NB4 (cell line): Measurements from ENCODE around the gene FAM168B.
A peak's percentile ranks its signal among the peaks of the same experiment; 100 is the strongest.
"Not testable (repeated sequence)": the region's sequence is repeated elsewhere in the genome, so short reads cannot be mapped to it uniquely, and the experiment has no call there.

ENCODE experiments used
- DNase-seq: peaks from one replicate; pipeline ENCODE4 v3.0.0; 2010; ENCODE audit warnings: low read depth
- H3K4me3 ChIP-seq: one replicate; pipeline ENCODE4 v1.5.1; 2011; ENCODE audit warnings: mild to moderate bottlenecking, low read depth, low read length, moderate library complexity
- CTCF ChIP-seq: IDR thresholded peaks from one replicate; pipeline ENCODE4 v1.5.1; 2012; ENCODE audit warnings: low read depth, low read length
- MYC ChIP-seq: IDR thresholded peaks from 2 replicates; pipeline ENCODE4 v1.6.1; 2011; ENCODE audit warnings: low read depth, low read length
- POLR2A ChIP-seq: IDR thresholded peaks from 2 replicates; pipeline ENCODE4 v1.6.1; 2011; ENCODE audit warnings: mild to moderate bottlenecking; ENCODE audit not compliant: insufficient read length; ENCODE audit errors: extremely low read depth
- TF ChIP-seq, protein P1 (sequence below): IDR thresholded peaks from 2 replicates; pipeline ENCODE4 v1.6.1; 2011; ENCODE audit warnings: low read depth, low read length

The FAM168B gene

DNA sequence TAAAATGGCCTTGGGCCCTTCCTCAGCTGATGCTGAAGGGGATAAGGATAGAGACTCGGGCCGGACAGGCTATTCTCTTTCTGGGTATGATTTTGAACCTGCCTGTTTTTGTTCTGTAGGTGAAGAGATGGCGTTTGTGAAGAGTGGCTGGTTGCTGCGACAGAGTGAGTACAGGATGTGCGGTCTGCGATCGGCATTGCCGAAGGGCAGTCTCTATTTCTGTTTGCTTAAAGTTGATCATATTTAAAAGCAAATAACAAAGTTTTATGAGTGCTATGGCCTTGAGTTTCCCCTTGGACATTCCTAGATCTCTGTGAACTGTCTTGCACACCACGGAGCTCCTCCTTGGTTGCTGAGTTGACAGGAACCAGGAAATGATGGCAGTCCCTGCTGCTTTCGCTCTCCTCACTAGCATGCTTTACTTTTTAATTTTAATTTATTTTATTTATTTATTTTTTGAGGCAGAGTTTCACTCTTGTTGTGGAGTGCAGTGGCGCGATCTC is 27.6 kb upstream of the FAM168B start:
- no peak overlapping the region for H3K4me3 ChIP-seq
- DNase-seq = no peak
- no peak for TF ChIP-seq CTCF
- TF ChIP-seq, protein P1, sequence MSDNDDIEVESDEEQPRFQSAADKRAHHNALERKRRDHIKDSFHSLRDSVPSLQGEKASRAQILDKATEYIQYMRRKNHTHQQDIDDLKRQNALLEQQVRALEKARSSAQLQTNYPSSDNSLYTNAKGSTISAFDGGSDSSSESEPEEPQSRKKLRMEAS = no peak
- no peak for TF ChIP-seq POLR2A
- TF ChIP-seq MYC = no peak

DNA sequence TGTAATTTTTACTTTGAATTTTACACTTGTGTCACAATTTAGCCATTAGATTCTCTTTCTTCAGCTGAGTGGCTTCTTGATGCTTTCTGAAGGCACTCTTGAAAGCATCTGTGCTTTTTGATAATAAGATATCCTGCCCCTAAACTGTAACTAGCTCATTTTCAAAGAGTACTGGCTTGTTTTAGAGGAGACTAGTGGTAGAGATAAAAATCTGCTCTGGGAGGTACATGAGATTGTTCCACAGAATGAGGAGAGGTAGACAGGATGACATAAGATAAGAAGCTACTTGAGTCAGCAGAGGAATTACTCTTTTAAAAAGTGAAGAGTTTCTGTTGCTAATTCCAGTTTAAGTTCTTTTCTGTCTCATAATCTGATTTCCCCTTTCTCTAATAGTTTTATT is 22.5 kb upstream of the FAM168B start:
- TF ChIP-seq, protein P1 = no peak
- TF ChIP-seq CTCF (no peak), POLR2A (no peak), MYC (no peak)
- no peak for DNase-seq
- no peak overlapping the region for H3K4me3 ChIP-seq

DNA sequence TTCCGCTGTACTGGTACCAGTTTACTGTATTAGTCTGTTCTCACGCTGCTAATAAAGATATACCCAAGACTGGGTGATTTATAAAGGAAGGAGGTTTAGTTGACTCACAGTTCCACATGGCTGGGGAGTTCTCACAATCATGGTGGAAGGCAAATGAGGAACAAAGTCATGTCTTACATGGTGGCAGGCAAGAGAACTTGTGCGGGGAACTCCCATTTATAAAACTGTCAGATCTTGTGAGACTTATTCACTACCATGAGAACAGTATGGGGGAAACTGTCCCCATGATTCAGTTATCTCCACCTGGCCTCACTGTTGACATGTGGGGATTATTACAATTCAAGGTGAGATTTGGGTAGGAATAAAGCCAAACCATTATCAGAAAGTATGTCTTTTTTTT is 21.7 kb upstream of the FAM168B start:
- peak; percentile 19 for DNase-seq

DNA sequence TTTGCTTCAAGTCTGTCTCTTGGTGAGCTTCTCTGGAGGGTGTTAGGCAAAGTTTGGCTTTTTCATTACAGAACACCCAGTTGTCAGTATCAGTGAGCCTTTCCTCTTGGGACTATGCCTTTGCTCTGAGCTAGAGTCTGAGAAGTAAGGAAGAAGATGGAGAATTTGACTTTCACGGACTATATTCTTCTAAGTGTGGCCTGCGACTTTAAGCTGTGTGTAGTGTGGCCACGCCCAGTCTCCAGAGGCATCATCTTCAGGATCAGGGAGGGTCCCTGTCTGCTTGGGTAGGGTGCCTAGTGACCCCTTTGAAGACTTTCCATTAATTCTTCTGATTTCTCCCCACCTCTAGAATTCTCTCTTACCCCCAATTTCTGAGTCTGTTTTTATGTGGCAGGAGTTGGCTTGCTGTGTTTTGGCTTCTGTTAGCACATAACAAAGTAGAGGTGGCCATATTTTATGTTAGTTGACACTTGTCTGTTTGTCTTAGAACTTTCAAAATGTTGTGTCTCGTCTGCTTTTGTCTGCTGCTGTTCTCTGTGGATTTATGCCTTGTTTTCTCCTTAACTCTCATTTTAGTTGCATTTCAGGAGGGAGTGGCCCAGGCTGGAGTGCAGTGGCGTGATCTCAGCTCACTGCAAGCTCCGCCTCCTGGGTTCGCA is 20.4 kb upstream of the FAM168B start:
- DNase-seq = no peak
- TF ChIP-seq POLR2A = no peak
- TF ChIP-seq, protein P1 = no peak
- TF ChIP-seq MYC = no peak
- TF ChIP-seq CTCF = no peak
- H3K4me3 ChIP-seq = no peak overlapping the region

More for the DNA sequence above, 21.7 kb upstream of the FAM168B start:
- not testable (repeated sequence) for H3K4me3 ChIP-seq

DNA sequence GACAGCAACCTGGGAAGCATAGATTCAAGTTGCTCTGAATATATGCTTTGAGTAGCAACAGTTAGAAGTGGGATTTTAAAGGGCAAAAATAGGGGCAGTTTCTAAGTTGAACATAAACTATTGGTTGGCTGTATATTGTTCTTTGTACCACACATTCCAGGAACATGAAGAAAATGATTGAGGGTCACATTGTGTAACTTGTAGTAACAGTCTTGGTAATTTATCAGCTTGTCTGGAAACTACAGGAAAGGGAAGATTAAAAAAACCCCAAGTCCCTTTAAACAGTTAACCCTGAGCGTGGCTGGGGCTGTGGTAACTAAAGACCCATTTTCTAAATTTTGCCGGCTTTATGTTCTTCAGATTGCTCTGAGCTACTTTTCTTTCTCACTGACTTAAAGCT is 19.3 kb upstream of the FAM168B start:
- no peak for DNase-seq
- no peak overlapping the region for H3K4me3 ChIP-seq
- TF ChIP-seq, protein P1 = no peak
- TF ChIP-seq CTCF = no peak
- TF ChIP-seq POLR2A = no peak
- no peak for TF ChIP-seq MYC

GRCh38 chr2:131105950-131106801 is 12.9 kb upstream of the FAM168B start:
- peak; percentile 71 for DNase-seq
- peak overlapping the region; percentile 96 for H3K4me3 ChIP-seq
- TF ChIP-seq POLR2A (no peak), MYC (no peak)
- TF ChIP-seq, protein P1 = peak; percentile 44; the same call in 1 of the 2 replicates
